Choroid plexus epithelial cell (primary cell): ENCODE data around the gene HAUS7.

Source experiments
- DNase-seq: peaks from one replicate; pipeline ENCODE4 v3.0.0-alpha.2; 2010; ENCODE audit warnings: low read depth
- H3K4me3 ChIP-seq: 2 replicates; pipeline ENCODE4 v1.5.1; 2011; ENCODE audit warnings: low read depth, mild to moderate bottlenecking, control low read depth, low read length, moderate library complexity
- CTCF ChIP-seq: conservative IDR thresholded peaks from 2 replicates; pipeline ENCODE4 v1.5.1; 2011; ENCODE audit warnings: low read depth, mild to moderate bottlenecking, control low read depth, inconsistent platforms, low read length, moderate library complexity

The HAUS7 gene

GRCh38 chrX:153449368-153450113, 20.8 kb downstream of the HAUS7 start:
- no peak for DNase-seq
- no peak for TF ChIP-seq CTCF

GRCh38 chrX:153448556-153449367, 21.6 kb downstream of the HAUS7 start:
- DNase-seq = no peak
- no peak overlapping the region for H3K4me3 ChIP-seq
- no peak for TF ChIP-seq CTCF

More at GRCh38 chrX:153449368-153450113, 20.8 kb downstream of the HAUS7 start:
- no peak overlapping the region for H3K4me3 ChIP-seq

DNA sequence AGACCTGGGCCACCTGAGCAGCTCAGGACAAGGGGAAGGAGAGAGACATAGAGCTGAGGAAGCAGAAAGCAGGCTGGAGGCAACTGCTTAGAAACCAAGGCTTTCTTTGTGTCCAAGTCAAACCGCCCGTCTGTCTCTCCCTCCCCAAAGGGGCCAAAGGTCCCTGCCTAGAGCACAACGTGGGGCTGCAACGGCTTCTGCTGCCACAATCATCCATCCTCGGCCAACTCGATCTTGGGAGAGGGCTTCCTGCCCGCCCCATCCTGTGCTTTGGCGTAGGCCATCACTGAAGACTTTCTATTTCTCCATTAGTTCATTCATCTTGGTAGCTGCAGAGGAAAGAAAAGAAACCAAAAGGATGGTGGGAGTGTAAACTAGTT, 22.8 kb downstream of the HAUS7 start:
- no peak for TF ChIP-seq CTCF
- no peak overlapping the region for H3K4me3 ChIP-seq
- no peak for DNase-seq

DNA sequence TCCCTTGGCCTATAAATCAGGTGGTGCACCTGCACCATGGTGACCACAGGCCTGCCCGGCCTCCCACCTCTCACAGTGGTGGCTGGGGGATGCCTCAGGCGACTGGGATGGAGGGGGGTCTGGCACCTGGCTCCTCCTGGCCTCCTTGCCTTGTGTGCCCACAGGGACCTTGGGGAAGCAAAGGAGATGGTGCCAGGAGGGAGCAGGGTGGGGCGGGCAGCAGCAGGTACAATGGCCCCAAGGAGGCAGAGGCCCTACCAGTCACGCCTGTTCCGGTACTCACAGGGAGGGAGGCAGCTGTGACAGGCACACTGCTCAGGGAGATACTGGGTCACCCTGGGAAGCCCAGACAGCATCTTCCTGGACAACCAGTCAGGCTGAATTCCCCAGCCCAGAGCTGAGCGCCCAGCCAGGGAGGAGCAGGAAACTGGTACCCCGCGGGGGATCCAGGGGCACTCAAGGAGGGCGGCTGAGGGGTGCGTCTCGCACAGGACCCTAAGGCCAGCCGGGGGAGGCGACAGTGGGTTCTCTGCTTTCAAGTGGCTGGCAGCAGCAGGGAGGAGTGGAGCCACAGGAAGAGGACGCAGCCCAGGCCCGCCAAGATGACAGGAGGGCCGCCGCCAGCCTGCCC, 23.3 kb downstream of the HAUS7 start:
- TF ChIP-seq CTCF = no peak
- DNase-seq = no peak
- H3K4me3 ChIP-seq = no peak overlapping the region

DNA sequence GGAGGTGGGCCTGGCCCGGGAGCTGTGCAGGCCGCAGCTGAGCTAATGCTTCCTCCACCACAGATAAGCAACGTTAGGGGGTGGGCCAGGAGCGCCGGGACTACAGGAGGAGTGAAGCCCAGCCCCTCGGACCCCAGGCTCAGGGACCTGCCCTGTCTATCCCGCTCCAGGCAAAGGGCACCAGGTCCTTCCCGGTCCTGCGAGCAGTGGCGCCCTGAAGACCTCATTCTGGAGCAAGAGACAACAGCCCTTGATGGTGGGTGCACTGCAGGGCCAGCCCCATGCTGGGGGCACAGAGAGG, 23.8 kb downstream of the HAUS7 start:
- no peak for DNase-seq
- H3K4me3 ChIP-seq = no peak overlapping the region
- no peak for TF ChIP-seq CTCF

DNA sequence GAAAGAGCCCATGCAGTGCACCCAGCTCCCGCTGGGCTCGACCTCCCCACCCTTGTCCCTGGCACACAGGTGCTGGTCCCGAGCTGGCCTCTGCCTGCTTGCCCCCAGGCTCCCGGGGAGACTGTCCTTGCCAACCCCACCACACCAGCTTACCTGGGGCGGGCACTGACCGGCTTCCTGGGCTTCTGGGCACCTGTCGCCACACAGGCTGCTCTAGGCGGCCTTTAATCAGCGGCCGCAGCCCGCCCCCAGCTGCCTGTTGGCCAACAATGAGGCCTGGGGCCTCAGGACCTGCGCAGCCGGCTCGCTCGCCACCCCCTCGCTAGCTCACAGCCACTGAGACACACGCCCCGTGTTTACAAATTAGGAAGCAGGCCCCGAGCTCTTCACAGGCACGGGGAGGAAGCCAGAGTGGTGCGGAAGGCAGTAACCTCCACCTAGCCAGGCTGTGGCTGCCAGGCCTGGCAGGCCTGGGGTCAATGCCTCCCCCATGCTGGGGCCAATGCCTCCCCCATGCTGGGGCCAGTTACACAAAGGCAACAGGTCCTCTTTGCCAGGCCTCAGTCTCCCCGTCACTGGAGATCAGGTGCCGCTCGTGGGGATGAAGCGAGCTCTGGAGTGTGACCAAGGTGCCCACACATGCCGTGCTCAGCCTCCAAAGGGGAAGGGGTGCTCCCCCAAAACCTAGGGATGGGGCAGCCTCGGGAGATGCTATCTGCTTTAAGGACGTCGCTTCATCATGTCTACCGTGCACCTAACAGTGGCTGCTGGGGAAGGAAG, 24.3 kb downstream of the HAUS7 start, which contains the start of gene TREX2:
Gene TREX2, minus strand, starts transcription at position 201 of the 780 bp plus-strand sequence. CDS start 626 bp downstream, outside the sequence.
- no peak for TF ChIP-seq CTCF
- H3K4me3 ChIP-seq = no peak within 1 kb of the TSS
- DNase-seq = no peak
